ENCODE measurements around the gene MOB3B.

Gene MOB3B

DNA sequence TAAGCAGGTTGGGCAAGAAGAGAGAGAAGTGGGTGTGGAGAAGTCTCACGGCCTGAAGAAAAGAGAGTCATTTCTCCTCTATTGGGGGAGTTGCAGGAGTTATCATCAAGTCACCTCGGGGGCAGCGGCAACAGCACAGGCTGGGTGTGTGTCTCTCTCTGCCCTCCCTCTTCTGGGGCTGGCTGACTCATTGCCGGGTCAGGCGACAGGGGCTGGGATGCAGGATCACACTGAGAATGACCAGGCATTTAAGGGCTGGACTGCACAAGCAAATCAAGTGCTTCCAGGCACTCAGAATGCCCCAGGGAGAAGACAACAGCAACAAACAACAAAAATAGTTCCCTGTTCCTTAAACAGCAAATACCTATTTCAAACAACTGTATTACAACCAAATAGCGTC is 226.4 kb downstream of the MOB3B start:
- no peaks in the 10 kb centered on the region for H3K36me3 ChIP-seq (ENCODE audit: control insufficient read depth, low read length)
- no peaks in the 10 kb centered on the region for H3K9me3 ChIP-seq (ENCODE audit: control insufficient read depth, insufficient read depth, low read length)
- no peaks in the 10 kb centered on the region for H3F3A ChIP-seq (ENCODE audit: control insufficient read depth, insufficient read depth)
- H3K4me3 ChIP-seq (ENCODE audit: low read length): no peak overlapping the region
- no peak overlapping the region for H3K27ac ChIP-seq (ENCODE audit: low read depth, low read length)
- no peaks in the 10 kb centered on the region for H3K9me2 ChIP-seq (replicated peaks; ENCODE audit: control insufficient read depth, low read length)
- H3K79me2 ChIP-seq (ENCODE audit: control insufficient read depth, low read length): no peaks in the 10 kb centered on the region
- no peak overlapping the region for H3K4me2 ChIP-seq (ENCODE audit: low read length)
- no peaks in the 10 kb centered on the region for H3K4me1 ChIP-seq (ENCODE audit: control insufficient read depth, low read length)
- no peaks in the 10 kb centered on the region for H3K27me3 ChIP-seq (ENCODE audit: control insufficient read depth, low read length)
- no peaks in the 10 kb centered on the region for H4K20me1 ChIP-seq (ENCODE audit: control insufficient read depth, insufficient read depth, low read depth, low read length)
- TF ChIP-seq, protein P1, sequence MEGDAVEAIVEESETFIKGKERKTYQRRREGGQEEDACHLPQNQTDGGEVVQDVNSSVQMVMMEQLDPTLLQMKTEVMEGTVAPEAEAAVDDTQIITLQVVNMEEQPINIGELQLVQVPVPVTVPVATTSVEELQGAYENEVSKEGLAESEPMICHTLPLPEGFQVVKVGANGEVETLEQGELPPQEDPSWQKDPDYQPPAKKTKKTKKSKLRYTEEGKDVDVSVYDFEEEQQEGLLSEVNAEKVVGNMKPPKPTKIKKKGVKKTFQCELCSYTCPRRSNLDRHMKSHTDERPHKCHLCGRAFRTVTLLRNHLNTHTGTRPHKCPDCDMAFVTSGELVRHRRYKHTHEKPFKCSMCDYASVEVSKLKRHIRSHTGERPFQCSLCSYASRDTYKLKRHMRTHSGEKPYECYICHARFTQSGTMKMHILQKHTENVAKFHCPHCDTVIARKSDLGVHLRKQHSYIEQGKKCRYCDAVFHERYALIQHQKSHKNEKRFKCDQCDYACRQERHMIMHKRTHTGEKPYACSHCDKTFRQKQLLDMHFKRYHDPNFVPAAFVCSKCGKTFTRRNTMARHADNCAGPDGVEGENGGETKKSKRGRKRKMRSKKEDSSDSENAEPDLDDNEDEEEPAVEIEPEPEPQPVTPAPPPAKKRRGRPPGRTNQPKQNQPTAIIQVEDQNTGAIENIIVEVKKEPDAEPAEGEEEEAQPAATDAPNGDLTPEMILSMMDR (IDR thresholded peaks at IDR 0.05; ENCODE audit: low read depth, low read length, poor library complexity, severe bottlenecking): no peak
- no peak for TF ChIP-seq EZH2phosphoT487 (IDR thresholded peaks at IDR 0.05; ENCODE audit: borderline replicate concordance, low read length)

DNA sequence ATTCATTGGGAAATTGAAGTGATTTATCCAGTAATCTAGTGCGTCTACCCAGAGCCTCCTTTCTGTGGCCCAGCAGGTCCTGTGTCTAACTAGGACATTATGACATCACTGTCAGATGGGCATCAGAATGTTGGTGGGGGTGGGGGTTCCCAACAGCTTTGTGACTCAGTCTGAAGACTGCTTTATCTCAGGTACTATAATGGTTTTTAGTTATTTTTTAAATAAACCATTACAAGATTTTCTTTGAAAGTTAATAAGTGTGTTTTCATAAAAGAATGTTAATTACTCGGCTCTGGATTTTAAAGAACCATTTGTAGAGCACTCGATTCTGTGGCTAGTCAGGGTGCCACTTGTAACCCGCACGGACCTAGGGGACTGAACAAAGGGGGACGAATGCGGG is 232.6 kb downstream of the MOB3B start, which contains the start of gene EQTN:
EQTN (minus strand) TSS at position 101 of the 400 bp plus-strand sequence; CDS start at position 6, 95 bp downstream.
- H3K4me2 ChIP-seq (ENCODE audit: low read length): no peak within 1 kb of the TSS
- no peaks in the 10 kb centered on the region for H3K36me3 ChIP-seq (ENCODE audit: control insufficient read depth, low read length)
- no peak for TF ChIP-seq EZH2phosphoT487 (IDR thresholded peaks at IDR 0.05; ENCODE audit: borderline replicate concordance, low read length)
- TF ChIP-seq, protein P1 (IDR thresholded peaks at IDR 0.05; ENCODE audit: low read depth, low read length, poor library complexity, severe bottlenecking): no peak
- H3K9me3 ChIP-seq (ENCODE audit: control insufficient read depth, insufficient read depth, low read length): no peaks in the 10 kb centered on the region
- H3K4me3 ChIP-seq (ENCODE audit: low read length): no peak within 1 kb of the TSS
- no peaks in the 10 kb centered on the region for H3K9me2 ChIP-seq (replicated peaks; ENCODE audit: control insufficient read depth, low read length)
- H4K20me1 ChIP-seq (ENCODE audit: control insufficient read depth, insufficient read depth, low read depth, low read length): no peaks in the 10 kb centered on the region
- no peaks in the 10 kb centered on the region; the same call in 1 of the 2 replicates for H3K27me3 ChIP-seq (ENCODE audit: control insufficient read depth, low read length)
- H3K79me2 ChIP-seq (ENCODE audit: control insufficient read depth, low read length): no peaks in the 10 kb centered on the region
- no peaks in the 10 kb centered on the region for H3K4me1 ChIP-seq (ENCODE audit: control insufficient read depth, low read length)
- H3K27ac ChIP-seq (ENCODE audit: low read depth, low read length): no peak within 1 kb of the TSS
- no peaks in the 10 kb centered on the region for H3F3A ChIP-seq (ENCODE audit: control insufficient read depth, insufficient read depth)

GRCh38 chr9:27293996-27294395 is 235.6 kb downstream of the MOB3B start:
- Histone ChIP-seq H3F3A (ENCODE audit: control insufficient read depth, insufficient read depth) (no peaks in the 10 kb centered on the region), H3K4me2 (ENCODE audit: low read length) (no peak overlapping the region), H3K79me2 (ENCODE audit: control insufficient read depth, low read length) (no peaks in the 10 kb centered on the region), H3K4me1 (ENCODE audit: control insufficient read depth, low read length) (no peaks in the 10 kb centered on the region), H3K4me3 (ENCODE audit: low read length) (no peak overlapping the region), H3K27me3 (ENCODE audit: control insufficient read depth, low read length) (peaks cover 2% of the 10 kb centered on the region; the same call in 1 of the 2 replicates), H3K36me3 (ENCODE audit: control insufficient read depth, low read length) (no peaks in the 10 kb centered on the region), H4K20me1 (ENCODE audit: control insufficient read depth, insufficient read depth, low read depth, low read length) (no peaks in the 10 kb centered on the region), H3K9me2 (replicated peaks; ENCODE audit: control insufficient read depth, low read length) (no peaks in the 10 kb centered on the region), H3K9me3 (ENCODE audit: control insufficient read depth, insufficient read depth, low read length) (no peaks in the 10 kb centered on the region), H3K27ac (ENCODE audit: low read depth, low read length) (no peak overlapping the region)
- TF ChIP-seq EZH2phosphoT487 (IDR thresholded peaks at IDR 0.05; ENCODE audit: borderline replicate concordance, low read length): no peak
- TF ChIP-seq, protein P1 (IDR thresholded peaks at IDR 0.05; ENCODE audit: low read depth, low read length, poor library complexity, severe bottlenecking): no peak
